IMR-90 (cell line): Measurements from ENCODE around the gene PTGER2. TPM values are rescaled to one million over a fixed set of nuclear protein-coding genes. Genes with fewer than 3 reads are reported as not detected.

Source experiments
- ATAC-seq: fragments of 200-7000 bp; cut with Tn5 transposase; 2 replicates; pipeline ENCODE4 v1.9.1; 2020; ENCODE audit warnings: low read depth, mild to moderate bottlenecking, moderate library complexity
- BruUV-seq: library from RNA; stranded (reverse); fragments of 400-500 nt; replicated peaks from 2 replicates; lab custom pipeline; 2021; lab: Mats Ljungman, UMichigan
- CTCF ChIA-PET: fragments of 300-600 bp; formaldehyde crosslinking; extraction: SDS; loops from one replicate; lab custom pipeline; 2021; ENCODE audit warnings: antibody characterized with exemption; lab: Yijun Ruan, JAX
- POLR2A ChIA-PET: fragments of 300-600 bp; sonication (Branson Sonifier 250); formaldehyde crosslinking; loops from one replicate; lab custom pipeline; 2022; ENCODE audit warnings: antibody characterized with exemption; ENCODE audit not compliant: unreplicated experiment; lab: Charles Lee
- DNase-seq: peaks from one replicate; pipeline ENCODE4 v3.0.0; 2013
- H2AFZ ChIP-seq: replicated peaks from 2 replicates; pipeline ENCODE3; 2013; ENCODE audit warnings: low read length, mild to moderate bottlenecking; ENCODE audit not compliant: poor library complexity
- H2AK5ac ChIP-seq: 2 replicates; pipeline ENCODE4 v1.6.1; 2013; ENCODE audit warnings: low read depth, low read length, inconsistent platforms
- H2AK9ac ChIP-seq: replicated peaks from 2 replicates; pipeline ENCODE3; 2013; ENCODE audit warnings: mild to moderate bottlenecking, low read depth, low read length, moderate library complexity; ENCODE audit not compliant: poor library complexity
- H2BK120ac ChIP-seq: 2 replicates; pipeline ENCODE4 v1.6.1; 2013; ENCODE audit warnings: low read depth, low read length, inconsistent platforms
- H2BK15ac ChIP-seq: 3 replicates; pipeline ENCODE4 v1.6.1; 2013; ENCODE audit warnings: low read depth, low read length, inconsistent platforms
- H2BK20ac ChIP-seq: 2 replicates; pipeline ENCODE4 v1.6.1; 2013; ENCODE audit warnings: low read depth, mild to moderate bottlenecking, inconsistent platforms, low read length, moderate library complexity
- H2BK5ac ChIP-seq: 2 replicates; pipeline ENCODE4 v1.6.1; 2013; ENCODE audit warnings: mild to moderate bottlenecking, low read depth, low read length, inconsistent platforms; ENCODE audit not compliant: poor library complexity, severe bottlenecking
- H3K14ac ChIP-seq: replicated peaks from 2 replicates; pipeline ENCODE4 v1.6.1; 2013; ENCODE audit warnings: low read depth, low read length, inconsistent platforms
- H3K18ac ChIP-seq: 2 replicates; pipeline ENCODE4 v1.6.1; 2013; ENCODE audit warnings: low read depth, low read length, control low read depth
- H3K23ac ChIP-seq: 2 replicates; pipeline ENCODE4 v1.6.1; 2013; ENCODE audit warnings: low read depth, low read length, inconsistent platforms
- H3K27ac ChIP-seq: 2 replicates; pipeline ENCODE4 v1.5.1; 2013; ENCODE audit warnings: mild to moderate bottlenecking, control low read depth, low read length; ENCODE audit not compliant: insufficient read depth
- H3K27me3 ChIP-seq: 2 replicates; pipeline ENCODE4 v1.6.1; 2013; ENCODE audit warnings: low read length; ENCODE audit not compliant: control insufficient read depth, insufficient read depth
- H3K36me3 ChIP-seq: 2 replicates; pipeline ENCODE4 v1.6.1; 2013; ENCODE audit warnings: low read length, mixed read lengths; ENCODE audit not compliant: control insufficient read depth, insufficient read depth
- H3K4ac ChIP-seq: 2 replicates; pipeline ENCODE4 v1.6.1; 2013; ENCODE audit warnings: low read depth, low read length, inconsistent platforms
- H3K4me1 ChIP-seq: 2 replicates; pipeline ENCODE4 v1.6.1; 2013; ENCODE audit warnings: low read length, mixed read lengths; ENCODE audit not compliant: control insufficient read depth, insufficient read depth
- H3K4me2 ChIP-seq: 2 replicates; pipeline ENCODE4 v1.6.1; 2013; ENCODE audit warnings: low read depth, mild to moderate bottlenecking, control low read depth, low read length, moderate library complexity
- H3K4me3 ChIP-seq: 2 replicates; pipeline ENCODE4 v1.5.1; 2013; ENCODE audit warnings: low read depth, mild to moderate bottlenecking, control low read depth, low read length, moderate library complexity; ENCODE audit not compliant: insufficient read depth
- H3K56ac ChIP-seq: 2 replicates; pipeline ENCODE4 v1.6.1; 2013; ENCODE audit warnings: low read length, inconsistent platforms; ENCODE audit not compliant: insufficient read depth; ENCODE audit errors: extremely low read depth
- H3K79me1 ChIP-seq, 2 experiments: 2 replicates each; pipeline ENCODE4 v1.6.1; 2013; ENCODE audit warnings: low read length in 2 of 2, inconsistent platforms in 1 of 2, low read depth in 1 of 2
- H3K9ac ChIP-seq: 2 replicates; pipeline ENCODE4 v1.6.1; 2013; ENCODE audit warnings: low read depth, low read length, control low read depth
- H3K9me1 ChIP-seq: 2 replicates; pipeline ENCODE4 v1.6.1; 2013; ENCODE audit warnings: low read length, inconsistent platforms; ENCODE audit not compliant: insufficient read depth
- H3K9me3 ChIP-seq: 2 replicates; pipeline ENCODE4 v1.6.1; 2013; ENCODE audit warnings: low read length; ENCODE audit not compliant: control insufficient read depth, insufficient read depth
- H4K20me1 ChIP-seq: 2 replicates; pipeline ENCODE4 v1.6.1; 2013; ENCODE audit warnings: low read length, inconsistent platforms; ENCODE audit not compliant: insufficient read depth
- H4K5ac ChIP-seq: 2 replicates; pipeline ENCODE4 v1.6.1; 2013; ENCODE audit warnings: mild to moderate bottlenecking, low read depth, low read length, control low read depth
- H4K8ac ChIP-seq, 2 experiments: 2 replicates each; pipeline ENCODE4 v1.6.1; 2013; ENCODE audit warnings: low read depth in 2 of 2, low read length in 2 of 2, control low read depth in 1 of 2, inconsistent platforms in 1 of 2
- H4K91ac ChIP-seq: 2 replicates; pipeline ENCODE4 v1.6.1; 2013; ENCODE audit warnings: low read depth, low read length, inconsistent platforms; ENCODE audit not compliant: insufficient read depth
- MAFK ChIP-seq: IDR thresholded peaks from 2 replicates; pipeline ENCODE4 v1.6.1; 2012; ENCODE audit warnings: low read depth, low read length, improper control_type of control experiment
- MAZ ChIP-seq: IDR thresholded peaks from 2 replicates; pipeline ENCODE4 v1.6.1; 2012; ENCODE audit warnings: low read depth, mild to moderate bottlenecking, low read length, improper control_type of control experiment, moderate library complexity, borderline replicate concordance
- NFE2L2 ChIP-seq: fragments of 150-350 bp; IDR thresholded peaks from 2 replicates; pipeline ENCODE4 v1.6.1; 2016; ENCODE audit warnings: low read depth, mild to moderate bottlenecking, low read length
- WGBS, 2 experiments: methylation state at CpG; one replicate each; pipeline versions ENCODE4 v1.1.5 to v1.1.7; 2013; ENCODE audit warnings: missing lambda C conversion rate in 2 of 2; ENCODE audit not compliant: insufficient read length in 1 of 2; ENCODE audit errors: extremely low coverage in 2 of 2; 5-methylcytosine and 5-hydroxymethylcytosine counted together
- dilution Hi-C: fragments of 300-500 bp; cut with HindIII; formaldehyde crosslinking; loops from one replicate; pipeline ENCODE4 v1.14.3; 2018; ENCODE audit warnings: low sequenced_read_pairs; ENCODE audit not compliant: unreplicated experiment
- in situ Hi-C: fragments of 300-500 bp; cut with MboI; formaldehyde crosslinking; loops from 3 replicates; pipeline ENCODE4 v1.14.3; 2019; ENCODE audit warnings: low sequenced_read_pairs, inconsistent platforms, mixed read lengths
- intact Hi-C: fragments of 100-400 bp; cut with micrococcal nuclease; formaldehyde crosslinking; loops from 2 replicates; pipeline ENCODE4 v1.10.0; 2022
- polyA plus RNA-seq, 3 experiments: library from polyadenylated mRNA; depleted of rRNA; stranded (reverse); fragments of >200 nt; gene quantifications; 2 replicates each; pipeline ENCODE4 v1.2.3, GENCODE V29; 2012; ENCODE audit warnings: low replicate concordance in 1 of 3
- total RNA-seq: library from RNA; depleted of rRNA; stranded (reverse); fragments of >200 nt; gene quantifications from 2 replicates; pipeline ENCODE4 v1.2.3, GENCODE V29; 2012
- TF ChIP-seq, protein P1 (sequence below): fragments of 150-350 bp; IDR thresholded peaks from 2 replicates; pipeline ENCODE4 v1.6.1; 2017; ENCODE audit warnings: mild to moderate bottlenecking, antibody characterized with exemption, low read length, low read depth

The PTGER2 gene
- total and polyA plus RNA-seq, 2 of the 4 experiments (the other 2 are of a cell fraction), result 24.7 to 58.5 TPM

DNA sequence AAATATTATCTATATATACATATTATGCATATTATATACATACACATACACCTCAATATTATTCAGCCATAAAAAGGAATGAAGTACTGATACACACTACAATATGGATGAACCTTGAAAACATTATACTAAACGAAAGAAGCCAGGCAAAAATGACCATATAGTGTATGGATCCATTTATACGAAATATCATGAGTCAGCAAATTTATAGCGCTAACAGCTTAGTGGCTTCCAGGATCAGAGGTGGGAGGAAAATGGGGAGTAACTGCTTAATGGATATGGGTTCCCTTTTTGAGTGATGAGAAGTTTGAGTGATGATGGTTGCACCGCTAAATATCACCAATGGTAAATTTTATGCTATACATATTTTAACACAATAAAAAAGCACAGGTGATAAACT, 32.7 kb downstream of the PTGER2 start:
- POLR2A ChIA-PET, result no interaction called here
- H4K5ac ChIP-seq, result no peak overlapping the region
- no peak overlapping the region for H2AK9ac ChIP-seq

More for the DNA sequence above, 32.7 kb downstream of the PTGER2 start:
- no peak overlapping the region for H3K56ac ChIP-seq
- TF ChIP-seq NFE2L2 (peak; percentile 82), MAZ (no peak), MAFK (peak; percentile 100)
- TF ChIP-seq, protein P1, sequence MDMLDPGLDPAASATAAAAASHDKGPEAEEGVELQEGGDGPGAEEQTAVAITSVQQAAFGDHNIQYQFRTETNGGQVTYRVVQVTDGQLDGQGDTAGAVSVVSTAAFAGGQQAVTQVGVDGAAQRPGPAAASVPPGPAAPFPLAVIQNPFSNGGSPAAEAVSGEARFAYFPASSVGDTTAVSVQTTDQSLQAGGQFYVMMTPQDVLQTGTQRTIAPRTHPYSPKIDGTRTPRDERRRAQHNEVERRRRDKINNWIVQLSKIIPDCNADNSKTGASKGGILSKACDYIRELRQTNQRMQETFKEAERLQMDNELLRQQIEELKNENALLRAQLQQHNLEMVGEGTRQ, result no peak
- H2BK5ac ChIP-seq, result no peak overlapping the region
- no peak overlapping the region for H3K9ac ChIP-seq
- no peak overlapping the region for H3K4ac ChIP-seq
- no peaks in the 10 kb centered on the region for H4K20me1 ChIP-seq
- no peaks in the 10 kb centered on the region for H3K27me3 ChIP-seq
- H3K18ac ChIP-seq, result no peak overlapping the region
- WGBS, 2 experiments, result no CpG with 5 or more reads among the region's 4 CpGs
- in situ Hi-C loops, result no loop called here
- no peak overlapping the region for H2AFZ ChIP-seq
- DNase-seq, result no peak
- peaks cover 0 to 4% of the 10 kb centered on the region in 2 experiments; a peak in 1 of 4 replicates for H3K79me1 ChIP-seq
- no peak overlapping the region for H2AK5ac ChIP-seq
- no peak overlapping the region for H3K4me3 ChIP-seq
- H3K23ac ChIP-seq, result no peak overlapping the region
- intact Hi-C loops, result no loop called here
- no peak overlapping the region for H2BK15ac ChIP-seq
- H3K4me1 ChIP-seq, result peaks cover 21% of the 10 kb centered on the region
- CTCF ChIA-PET, result interaction anchor here (1.0 kb wide), 1 partner anchor 33 kb away, joined by 3 read pairs; no protein-coding TSS in a partner anchor
- no peak for ATAC-seq
- no peak overlapping the region for H3K27ac ChIP-seq
- peaks cover 6% of the 10 kb centered on the region; the same call in 1 of the 2 replicates for H3K9me3 ChIP-seq
- H3K9me1 ChIP-seq, result peaks cover 16% of the 10 kb centered on the region
- H3K4me2 ChIP-seq, result no peak overlapping the region
- no peaks in the 10 kb centered on the region for H3K36me3 ChIP-seq
- no TSS peak for BruUV-seq
- no peak overlapping the region for H2BK120ac ChIP-seq
- H4K8ac ChIP-seq, result no peak overlapping the region
- H3K14ac ChIP-seq, result no peak overlapping the region
- peak overlapping the region; percentile 51; the same call in 1 of the 2 replicates for H2BK20ac ChIP-seq
- dilution Hi-C loops, result no loop called here
- H4K91ac ChIP-seq, result no peak overlapping the region
